ENCODE results near the gene ACBD5. TPM values are rescaled to one million over a fixed set of nuclear protein-coding genes. Genes with fewer than 3 reads are reported as not detected.
A peak's percentile ranks its signal among the peaks of the same experiment; 100 is the strongest.

ACBD5 gene
- polyA plus RNA-seq, 3 donors = 39.6 to 43.6 (median 41.4) TPM

DNA sequence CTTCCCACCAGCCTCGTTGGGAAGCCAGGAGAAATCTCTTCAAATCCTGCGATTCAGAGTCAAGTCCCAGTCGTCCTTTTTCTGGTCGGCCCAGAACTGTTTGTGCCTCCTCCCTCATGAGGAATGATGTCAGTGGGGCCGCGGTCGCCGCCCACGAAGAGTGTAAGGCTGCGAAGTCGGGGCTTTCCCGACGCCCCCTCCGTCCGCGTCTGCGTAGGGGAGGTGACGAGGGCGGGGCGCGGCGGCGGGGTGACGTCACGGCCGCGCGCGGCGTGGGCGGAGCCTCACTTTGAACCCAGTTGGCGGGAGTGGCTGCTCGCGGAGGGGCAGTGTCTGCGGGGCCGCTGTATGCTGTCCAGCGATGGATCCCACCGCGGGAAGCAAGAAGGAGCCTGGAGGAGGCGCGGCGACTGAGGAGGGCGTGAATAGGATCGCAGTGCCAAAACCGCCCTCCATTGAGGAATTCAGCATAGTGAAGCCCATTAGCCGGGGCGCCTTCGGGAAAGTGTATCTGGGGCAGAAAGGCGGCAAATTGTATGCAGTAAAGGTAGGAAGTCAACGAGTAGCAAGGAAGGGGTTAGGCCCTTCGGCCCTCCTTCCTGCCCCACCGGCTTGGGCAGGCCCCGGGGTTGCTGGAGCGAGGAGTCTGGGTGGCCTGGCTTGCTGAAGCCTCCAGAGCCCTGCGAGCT lies 85.4 kb downstream of the ACBD5 start, which contains the start of gene MASTL:
Gene MASTL (plus strand): TSS at position 287 of the 689 bp plus-strand sequence. CDS start 75 bp downstream, at position 362.
- DNase-seq (ENCODE audit: low read depth in 3 of 3, low spot score in 2 of 3) = peak; percentile 83

GRCh38 chr10:27153845-27154193 lies 86.8 kb downstream of the ACBD5 start:
- DNase-seq (ENCODE audit: low read depth in 3 of 3, low spot score in 2 of 3) = peak in 2 of 3 donors; percentile 25 to 42

DNA sequence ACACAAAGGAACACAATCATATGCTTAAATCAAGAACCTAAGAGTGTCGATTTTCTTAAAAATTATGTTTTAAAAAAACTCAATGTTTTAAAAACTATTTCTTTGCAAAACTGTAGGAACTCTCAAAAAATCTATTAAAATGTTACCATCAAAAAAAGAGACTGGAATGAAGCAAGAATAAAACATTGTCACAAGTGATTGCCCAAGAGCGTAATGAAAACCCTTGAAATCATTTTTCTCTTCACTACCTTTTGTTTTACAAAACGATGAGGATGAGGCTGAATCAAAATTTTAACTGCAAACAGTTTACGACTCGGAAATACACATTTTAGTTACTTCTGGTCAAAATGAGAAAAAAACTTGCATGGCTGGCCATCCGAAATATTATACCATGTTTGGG lies 87.3 kb downstream of the ACBD5 start:
- DNase-seq (ENCODE audit: low read depth in 3 of 3, low spot score in 2 of 3) = no peak

DNA sequence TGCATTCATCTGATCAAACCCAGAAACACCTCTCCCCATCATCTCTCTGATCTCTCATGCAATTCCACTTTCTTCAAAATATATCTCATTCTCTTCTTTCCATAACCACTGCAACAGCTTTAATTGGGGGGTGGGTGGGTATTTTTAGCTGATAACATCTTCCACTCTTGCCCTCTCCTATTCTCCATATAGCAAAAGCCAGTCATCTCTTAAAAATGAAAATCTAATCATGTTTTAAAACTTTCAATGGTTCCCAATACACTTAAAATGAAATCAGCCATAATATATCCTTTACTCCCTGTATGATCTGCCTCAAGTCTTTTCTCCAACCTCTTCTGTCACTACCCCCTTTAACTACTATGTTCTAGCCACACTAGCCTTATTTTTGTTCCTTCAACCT lies 87.9 kb downstream of the ACBD5 start:
- no peak for DNase-seq (ENCODE audit: low read depth in 3 of 3, low spot score in 2 of 3)

GRCh38 chr10:27150261-27150660 lies 90.3 kb downstream of the ACBD5 start:
- DNase-seq (ENCODE audit: low read depth in 3 of 3, low spot score in 2 of 3) = no peak

- no peak for DNase-seq (ENCODE audit: low read depth in 3 of 3, low spot score in 2 of 3)
Measured at GRCh38 chr10:27147701-27148100, 92.9 kb downstream of the ACBD5 start.

- DNase-seq (ENCODE audit: low read depth in 3 of 3, low spot score in 2 of 3) = no peak
Measured at GRCh38 chr10:27145937-27146336, 94.7 kb downstream of the ACBD5 start.

Other genes starting within 250 kb of the ACBD5 start
- gene ANKRD26, start 140.3 kb downstream of the ACBD5 start, polyA plus RNA-seq (ENCODE audit: insufficient read length in 3 of 3) = 10 to 100 TPM; 12.1 to 12.8 (median 12.7) TPM
- gene YME1L1, start 86.4 kb downstream of the ACBD5 start, polyA plus RNA-seq (ENCODE audit: insufficient read length in 3 of 3) = 100 to 1,000 TPM; 124 to 128 (median 127) TPM
- 10 to 100 TPM; 12.9 to 16.4 (median 14.8) TPM for gene MASTL, start 85.4 kb downstream of the ACBD5 start, polyA plus RNA-seq (ENCODE audit: insufficient read length in 3 of 3)

All from right renal cortex interstitium (tissue), 3 donors.